T-helper 9 cell (primary cell): Measurements from ENCODE around the gene PTCD2.

Experiments used
- DNase-seq: peaks from one replicate; pipeline ENCODE4 v3.0.0-alpha.2; 2020
- total RNA-seq, 2 donors: gene quantifications; one replicate each; lab custom pipeline; 2026; lab: John Stamatoyannopoulos, UW

Gene PTCD2, protein sequence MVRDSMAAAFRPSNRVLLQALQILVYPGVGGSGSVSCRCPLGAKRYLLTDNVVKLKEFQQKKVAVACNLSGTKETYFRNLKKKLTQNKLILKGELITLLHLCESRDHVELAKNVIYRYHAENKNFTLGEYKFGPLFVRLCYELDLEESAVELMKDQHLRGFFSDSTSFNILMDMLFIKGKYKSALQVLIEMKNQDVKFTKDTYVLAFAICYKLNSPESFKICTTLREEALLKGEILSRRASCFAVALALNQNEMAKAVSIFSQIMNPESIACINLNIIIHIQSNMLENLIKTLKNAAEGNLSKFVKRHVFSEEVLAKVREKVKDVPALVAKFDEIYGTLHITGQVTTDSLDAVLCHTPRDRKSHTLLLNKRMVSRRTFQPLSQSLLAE
- 9.7 to 14.2 reads per million in 2 donors for total RNA-seq

- DNase-seq, result peak; percentile 86
Measured at GRCh38 chr5:72319976-72320752, at the start of gene PTCD2, which contains the start of gene MRPS27. Gene PTCD2, plus strand, starts transcription at chr5:72320373. Its CDS starts 10 bp downstream, at chr5:72320383. Gene MRPS27, minus strand, starts transcription at chr5:72320240. Its CDS starts 19 bp downstream, at chr5:72320221.

DNA sequence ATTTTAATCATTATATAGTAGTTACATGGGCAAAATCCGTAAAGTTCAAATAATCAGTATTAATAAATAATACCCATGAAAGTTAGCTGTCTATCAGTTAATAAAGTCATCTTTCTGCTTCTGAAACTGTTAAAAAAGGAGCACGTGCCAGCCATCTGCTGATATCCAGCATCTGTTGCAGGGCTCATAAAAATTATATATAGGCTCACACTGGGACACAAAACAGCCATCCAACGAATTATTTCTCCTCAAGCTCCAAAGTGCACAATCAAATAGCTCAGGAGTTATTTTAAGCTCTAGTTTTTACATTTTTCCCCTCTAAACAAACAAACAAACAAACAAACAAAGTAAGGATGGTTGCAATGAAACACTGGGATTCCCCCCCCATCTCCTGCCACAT is 48.5 kb upstream of the PTCD2 start:
- no peak for DNase-seq

DNA sequence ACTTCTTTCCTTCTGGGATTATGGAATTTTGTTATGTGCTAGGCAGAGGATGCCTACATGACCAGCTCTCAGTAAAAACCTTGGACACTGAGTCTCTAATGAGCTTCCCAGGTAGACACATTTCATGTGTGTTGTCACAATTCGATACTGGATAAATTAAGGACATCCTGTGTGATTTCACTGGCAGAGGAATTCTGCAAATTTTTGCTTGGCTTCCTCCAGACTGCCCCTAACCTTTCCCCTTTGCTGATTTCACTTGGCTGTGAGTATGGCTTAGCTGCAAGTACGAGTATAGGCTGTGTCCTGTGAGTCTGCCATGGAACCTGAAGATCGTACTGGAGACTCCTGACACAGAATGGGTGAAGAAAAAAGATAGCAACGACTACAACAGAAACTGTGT is 47.8 kb upstream of the PTCD2 start:
- no peak for DNase-seq

DNA sequence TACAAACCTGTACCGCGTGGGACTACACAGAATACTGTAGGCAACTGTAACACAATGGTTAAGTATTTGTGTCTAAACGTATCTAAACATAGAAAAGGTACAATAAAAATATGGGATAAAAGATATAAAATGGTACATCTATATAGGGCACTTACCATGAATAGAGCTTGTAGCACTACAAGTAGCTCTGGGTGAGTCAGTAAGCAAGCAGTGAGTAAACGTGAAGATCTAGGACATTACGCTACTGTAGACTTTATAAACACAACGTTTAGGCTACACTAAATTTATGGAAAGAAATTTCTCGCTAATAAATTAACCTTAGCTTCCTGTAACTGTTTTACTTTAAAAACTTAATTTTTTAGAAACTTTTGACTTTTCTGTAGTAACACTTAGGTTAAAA is 46.6 kb upstream of the PTCD2 start:
- no peak for DNase-seq

DNA sequence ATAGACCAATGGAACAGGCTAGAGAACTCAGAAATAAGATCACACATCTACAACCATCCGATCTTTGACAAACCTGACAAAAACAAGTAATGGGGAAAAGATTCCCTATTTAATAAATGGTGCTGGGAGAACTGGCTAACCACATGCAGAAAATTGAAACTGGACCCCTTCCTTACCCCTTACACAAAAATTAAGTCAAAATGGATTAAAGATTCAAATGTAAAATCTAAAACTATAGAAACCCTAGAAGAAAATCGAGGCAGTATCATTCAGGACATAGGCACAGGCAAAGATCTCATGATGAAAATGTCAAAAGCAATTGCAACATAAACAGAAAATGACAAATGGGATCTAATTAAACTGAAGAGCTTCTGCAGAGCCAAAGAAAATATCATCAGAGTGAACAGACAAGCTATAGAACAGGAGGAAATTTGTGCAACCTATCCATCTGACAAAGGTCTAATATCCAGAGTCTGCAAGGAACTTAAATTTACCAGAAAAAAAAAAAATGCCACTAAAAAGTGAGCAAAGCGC is 43.9 kb upstream of the PTCD2 start:
- DNase-seq, result no peak

- no peak for DNase-seq
Measured at GRCh38 chr5:72280581-72281069, 39.5 kb upstream of the PTCD2 start.

DNA sequence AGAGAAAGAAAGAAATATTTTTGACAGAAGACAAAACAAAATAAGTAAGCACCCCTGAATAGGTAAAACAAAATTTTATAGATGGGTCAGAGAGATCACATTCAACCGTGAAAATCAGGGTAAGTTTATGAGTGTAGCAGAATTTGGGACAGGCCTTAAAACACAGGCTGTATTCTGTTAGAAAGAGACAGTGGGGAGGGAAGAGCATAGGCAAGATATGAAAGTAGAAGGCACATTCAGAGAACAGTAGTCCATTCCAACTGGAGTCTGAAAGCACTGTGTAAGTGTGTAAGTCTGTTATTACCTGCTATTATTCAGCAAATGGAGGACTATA is 38.8 kb upstream of the PTCD2 start:
- no peak for DNase-seq

GRCh38 chr5:72281764-72282499 is 38.2 kb upstream of the PTCD2 start:
- DNase-seq, result no peak

DNA sequence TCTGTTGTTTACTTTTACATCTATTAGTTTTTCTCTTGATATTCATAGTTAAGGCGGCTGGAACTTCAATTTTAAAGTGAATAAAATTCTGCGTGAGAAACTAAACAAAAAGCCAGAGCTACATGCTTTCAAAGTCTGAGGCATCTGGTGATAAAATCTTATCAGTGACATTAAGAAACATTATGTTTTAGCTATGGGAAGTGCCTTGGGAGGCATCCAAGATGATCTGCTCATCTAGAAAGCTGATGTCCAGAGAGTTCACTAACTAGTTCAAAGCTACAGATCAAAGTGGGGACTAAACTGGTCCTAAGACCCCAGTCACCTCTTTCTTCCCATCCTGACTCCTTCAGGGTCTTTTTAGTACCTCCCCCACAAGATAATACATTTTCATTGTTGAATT is 37.3 kb upstream of the PTCD2 start:
- no peak for DNase-seq

GRCh38 chr5:72283358-72283757 is 36.8 kb upstream of the PTCD2 start:
- no peak for DNase-seq

DNA sequence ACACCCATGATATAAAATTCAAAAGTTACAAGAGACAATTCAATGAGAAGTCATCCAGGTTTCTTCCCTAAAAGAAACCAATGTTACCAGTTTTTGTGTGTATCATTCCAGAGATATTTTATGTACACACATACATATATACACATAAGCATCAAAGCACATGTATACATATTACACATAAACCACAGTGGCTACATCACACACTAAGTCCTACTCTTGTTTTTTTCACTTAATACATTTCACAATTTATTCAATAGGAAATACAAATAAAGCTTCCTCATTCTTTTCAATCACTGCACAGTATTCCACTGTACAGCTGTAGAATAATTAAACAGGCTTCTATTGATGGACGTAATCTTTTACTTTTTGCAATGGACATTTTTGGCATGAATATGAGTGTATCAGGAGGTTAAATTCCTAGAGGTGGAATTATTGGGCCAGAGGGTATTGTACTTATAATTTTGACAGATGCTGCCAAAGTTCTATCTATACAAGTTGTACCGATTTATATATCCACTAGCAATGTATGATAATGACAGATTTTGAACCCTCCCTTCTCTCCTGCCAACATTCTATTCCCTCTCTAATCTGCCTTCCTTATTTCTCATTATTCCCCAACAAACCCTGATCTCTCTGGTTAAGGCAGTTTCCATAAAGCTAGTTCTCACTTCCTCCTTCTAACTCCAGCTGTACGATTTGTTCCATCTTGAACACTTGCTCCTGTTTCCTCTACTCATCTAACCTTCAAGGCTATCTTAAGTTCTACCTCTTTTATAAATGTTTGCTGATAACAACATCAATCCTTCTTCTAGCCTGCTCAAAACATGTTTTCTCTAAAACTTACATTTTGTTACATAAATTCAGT is 35.4 kb upstream of the PTCD2 start:
- DNase-seq, result no peak

- DNase-seq, result no peak
Measured at GRCh38 chr5:72285424-72285821, 34.8 kb upstream of the PTCD2 start.

- no peak for DNase-seq
Measured at GRCh38 chr5:72286798-72287197, 33.4 kb upstream of the PTCD2 start.

DNA sequence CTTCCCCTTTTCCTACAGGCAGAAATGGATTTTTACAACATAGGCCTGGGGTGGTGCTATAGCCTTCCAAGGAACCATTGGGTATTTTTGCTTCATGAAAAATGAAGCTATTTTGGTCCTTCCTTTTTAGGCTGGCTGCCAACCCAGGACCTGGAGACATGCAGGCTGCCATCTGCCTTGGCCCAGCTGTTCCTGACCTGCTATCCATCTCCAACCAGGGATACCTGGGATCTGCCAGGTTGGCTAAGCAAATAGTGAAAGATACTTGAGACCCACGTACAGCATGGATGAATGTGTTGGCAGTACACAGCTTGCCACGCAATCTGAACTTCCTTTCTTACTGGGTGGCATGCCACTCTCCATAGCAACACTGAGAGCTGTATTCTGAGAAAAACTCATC is 31.2 kb upstream of the PTCD2 start:
- no peak for DNase-seq

DNA sequence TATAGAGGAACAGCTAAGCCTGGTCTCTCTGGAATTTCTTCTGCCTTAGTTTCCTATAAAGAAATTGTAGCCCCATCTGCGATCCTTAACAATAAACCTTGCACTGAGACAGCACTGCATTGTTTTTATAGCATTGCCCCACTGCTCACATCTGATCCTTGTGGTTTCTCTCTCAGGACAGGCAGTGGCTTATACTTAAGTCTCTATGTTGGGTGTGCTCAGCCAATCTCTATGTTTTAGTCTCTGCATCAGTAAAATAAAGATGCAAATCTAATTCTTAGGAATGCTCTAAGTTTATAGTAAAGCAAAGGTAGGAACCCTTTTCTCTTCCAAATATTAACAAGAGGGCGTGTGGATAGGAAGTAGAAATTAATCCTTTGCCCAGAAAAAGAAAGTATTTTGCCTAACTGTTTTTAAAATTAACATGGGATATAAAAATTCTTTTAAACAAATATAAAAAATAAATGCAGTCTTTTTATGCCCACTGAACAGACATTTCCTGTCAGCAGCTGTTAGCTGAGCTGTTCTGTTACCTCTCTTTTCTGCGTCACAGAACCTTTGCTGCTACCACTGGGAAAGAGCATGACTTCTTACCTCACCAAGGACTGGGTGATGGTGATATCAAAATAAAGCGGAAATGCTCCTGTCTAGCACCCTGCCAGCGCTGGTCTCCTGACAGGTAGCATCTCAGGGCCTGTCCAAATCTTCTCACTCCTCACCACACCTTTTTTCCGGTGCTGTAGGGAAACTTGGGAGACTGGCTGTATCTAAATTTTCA is 29.6 kb upstream of the PTCD2 start:
- no peak for DNase-seq

DNA sequence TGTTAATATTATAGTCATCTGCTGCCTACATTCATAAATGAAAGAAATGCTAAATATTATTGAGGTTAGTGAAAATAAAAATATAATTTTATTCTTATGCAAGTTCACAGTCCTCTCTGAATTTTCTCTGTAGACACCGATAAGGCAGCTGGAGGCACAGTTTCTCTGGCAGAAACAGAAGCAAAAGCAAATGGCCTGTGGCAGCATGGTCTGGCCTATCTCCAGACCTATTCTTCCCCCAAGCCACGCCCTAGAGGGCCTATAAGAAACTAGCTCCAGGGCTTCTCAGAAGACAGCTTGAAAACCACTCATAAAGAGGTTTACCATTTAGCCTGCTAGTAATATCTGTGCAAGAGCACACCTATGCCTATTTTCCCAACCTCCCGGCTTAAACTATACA is 28.6 kb upstream of the PTCD2 start:
- no peak for DNase-seq

DNA sequence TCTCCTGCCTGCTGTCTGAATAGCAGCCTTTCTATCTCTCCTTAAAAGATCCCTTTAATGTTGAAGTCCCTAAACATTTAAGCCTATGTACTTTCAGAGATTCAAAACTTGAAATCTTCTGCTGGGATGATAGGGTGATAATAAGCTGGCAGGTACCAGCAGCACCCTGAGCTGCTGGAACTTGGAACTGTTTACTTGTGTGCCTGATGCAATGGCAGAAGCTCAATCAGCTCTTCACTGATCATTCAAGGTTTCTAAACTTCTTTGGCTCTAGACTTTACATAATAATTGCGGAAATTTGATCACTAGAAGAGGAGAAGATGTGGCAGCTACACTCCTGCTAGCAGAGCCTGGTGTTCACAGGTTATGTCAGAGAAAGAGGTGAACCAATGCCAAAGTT is 27.8 kb upstream of the PTCD2 start:
- DNase-seq, result no peak

DNA sequence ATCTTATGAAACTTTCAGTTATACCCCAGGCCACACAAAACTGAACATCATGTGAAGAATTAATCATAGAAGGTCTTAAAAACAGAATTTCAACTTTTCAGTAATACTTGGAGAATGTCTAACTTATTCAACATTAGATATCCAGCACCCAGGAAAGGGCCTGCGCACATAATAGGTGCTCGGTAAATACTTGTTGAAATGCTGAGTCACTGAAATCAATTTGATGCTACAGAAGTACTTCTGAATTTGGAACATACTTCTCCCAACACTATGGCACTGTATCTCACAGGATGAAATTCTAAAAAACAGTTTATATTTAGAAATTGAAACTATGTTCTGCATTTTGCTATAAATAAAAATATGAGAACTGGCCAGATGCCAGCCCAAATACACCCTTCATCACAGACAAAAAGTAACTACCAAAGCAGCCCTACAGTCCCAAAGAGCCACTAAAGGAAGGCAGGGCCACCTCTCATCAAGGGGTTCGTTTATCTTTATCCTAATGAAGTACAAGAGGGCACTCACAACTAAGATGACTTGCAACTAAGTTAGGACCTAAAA is 26.6 kb upstream of the PTCD2 start:
- no peak for DNase-seq

- DNase-seq, result no peak
Measured at GRCh38 chr5:72294473-72294872, 25.7 kb upstream of the PTCD2 start.

- no peak for DNase-seq
Measured at GRCh38 chr5:72295539-72295938, 24.6 kb upstream of the PTCD2 start.

GRCh38 chr5:72296256-72296655 is 23.9 kb upstream of the PTCD2 start:
- DNase-seq, result no peak
